A673 (cell line): ENCODE data around the gene PLA2G4A. TPM values are rescaled to one million over a fixed set of nuclear protein-coding genes. Genes with fewer than 3 reads are reported as not detected.

Experiments
- BruUV-seq: library from RNA; stranded (reverse); fragments of 400-500 nt; replicated peaks from 2 replicates; lab custom pipeline; 2021; lab: Mats Ljungman, UMichigan
- CTCF ChIA-PET: fragments of 300-600 bp; sonication (Branson Sonifier 250); formaldehyde crosslinking; loops from one replicate; lab custom pipeline; 2022; ENCODE audit warnings: antibody characterized with exemption; lab: Charles Lee
- POLR2A ChIA-PET: fragments of 300-600 bp; sonication (Branson Sonifier 250); formaldehyde crosslinking; loops from one replicate; lab custom pipeline; 2022; ENCODE audit warnings: antibody characterized with exemption; ENCODE audit not compliant: low non-redundant PET; lab: Charles Lee
- DNase-seq: peaks from one replicate; pipeline ENCODE4 v3.0.0-alpha.2; 2015; ENCODE audit warnings: low spot score
- H3K27ac ChIP-seq: fragments of 200-600 bp; sonication (generic); 2 replicates; pipeline ENCODE4 v1.5.1; 2016; ENCODE audit warnings: mixed run types, low read depth, mild to moderate bottlenecking, mixed read lengths, antibody characterized with exemption, low read length; ENCODE audit not compliant: poor library complexity, severe bottlenecking
- H3K27me3 ChIP-seq: fragments of 200-600 bp; sonication (generic); replicated peaks from 2 replicates; pipeline ENCODE4 v1.6.1; 2017; ENCODE audit warnings: mixed run types, low read depth, mild to moderate bottlenecking, mixed read lengths, antibody characterized with exemption, low read length; ENCODE audit not compliant: insufficient read depth, poor library complexity
- H3K36me3 ChIP-seq: fragments of 200-600 bp; sonication (generic); 2 replicates; pipeline ENCODE4 v1.6.1; 2016; ENCODE audit warnings: mixed run types, mild to moderate bottlenecking, mixed read lengths, antibody characterized with exemption, low read length; ENCODE audit not compliant: insufficient read depth, poor library complexity, severe bottlenecking
- H3K4me1 ChIP-seq: fragments of 200-600 bp; sonication (generic); 2 replicates; pipeline ENCODE4 v1.6.1; 2017; ENCODE audit warnings: mixed run types, mild to moderate bottlenecking, mixed read lengths, antibody characterized with exemption, low read length; ENCODE audit not compliant: insufficient read depth, poor library complexity, severe bottlenecking
- H3K4me3 ChIP-seq: fragments of 200-600 bp; sonication (generic); 2 replicates; pipeline ENCODE4 v1.5.1; 2016; ENCODE audit warnings: low read depth, mixed run types, mild to moderate bottlenecking, mixed read lengths, low read length; ENCODE audit not compliant: poor library complexity, severe bottlenecking
- H3K9me3 ChIP-seq: fragments of 200-600 bp; sonication (generic); 2 replicates; pipeline ENCODE4 v1.6.1; 2016; ENCODE audit warnings: mixed run types, low read depth, mild to moderate bottlenecking, mixed read lengths, antibody characterized with exemption, low read length; ENCODE audit not compliant: poor library complexity, severe bottlenecking
- CTCF ChIP-seq: fragments of 300-800, 200-600 bp; sonication (generic); conservative IDR thresholded peaks from 2 replicates; pipeline ENCODE4 v1.5.1; 2017; ENCODE audit warnings: low read depth, mild to moderate bottlenecking, antibody characterized with exemption, low read length, moderate library complexity, mixed read lengths
- EZH2 ChIP-seq: fragments of 200-600 bp; sonication (generic); IDR thresholded peaks from 2 replicates; pipeline ENCODE4 v1.6.1; 2017; ENCODE audit warnings: borderline replicate concordance, low read depth, mild to moderate bottlenecking, mixed read lengths, antibody characterized with exemption, low read length; ENCODE audit not compliant: poor library complexity, severe bottlenecking
- intact Hi-C: fragments of 100-400 bp; cut with micrococcal nuclease; formaldehyde crosslinking; loops from one replicate; pipeline ENCODE4 v1.10.0; 2022; ENCODE audit not compliant: unreplicated experiment
- total RNA-seq: library from RNA; stranded (reverse); gene quantifications from 2 replicates; pipeline ENCODE4 v1.2.3, GENCODE V29; 2021

Gene PLA2G4A
- total RNA-seq, 1 experiment from 2014 or later, result 34.4 TPM

GRCh38 chr1:186834399-186834958, 5.7 kb downstream of the PLA2G4A start:
- POLR2A ChIA-PET, result no interaction called here
- CTCF ChIA-PET, result no interaction called here

DNA sequence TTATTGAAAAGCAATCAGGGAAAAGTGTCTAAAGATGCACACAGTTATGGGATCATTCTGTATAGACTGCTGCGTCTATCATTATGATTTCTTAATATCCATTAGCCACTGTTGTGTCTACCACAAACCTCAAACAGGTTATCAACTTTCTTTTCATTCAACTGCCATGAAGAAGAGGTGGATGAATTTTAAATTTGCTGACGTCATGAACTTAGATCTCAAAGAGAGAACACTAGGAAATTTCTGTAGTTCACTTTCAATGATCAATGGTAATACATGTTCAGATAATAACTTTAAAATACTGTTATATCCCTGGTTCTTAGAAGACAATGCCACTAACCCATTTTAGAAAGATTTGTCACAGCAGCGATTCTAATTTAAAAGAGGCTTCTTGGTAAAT, 6.7 kb downstream of the PLA2G4A start:
- no peaks in the 10 kb centered on the region for H3K27me3 ChIP-seq
- H3K4me1 ChIP-seq, result peaks cover 45% of the 10 kb centered on the region
- ChIA-PET CTCF (no interaction called here), POLR2A (no interaction called here)
- BruUV-seq, result no TSS peak
- H3K36me3 ChIP-seq, result no peaks in the 10 kb centered on the region
- TF ChIP-seq CTCF (no peak), EZH2 (no peak)
- no peak overlapping the region for H3K4me3 ChIP-seq
- no peak for DNase-seq
- intact Hi-C loops, result no loop called here
- H3K27ac ChIP-seq, result no peak overlapping the region
- H3K9me3 ChIP-seq, result no peaks in the 10 kb centered on the region

More at GRCh38 chr1:186834399-186834958, 5.7 kb downstream of the PLA2G4A start:
- Histone ChIP-seq H3K4me1 (peaks cover 35% of the 10 kb centered on the region), H3K9me3 (no peaks in the 10 kb centered on the region), H3K27ac (no peak overlapping the region), H3K27me3 (no peaks in the 10 kb centered on the region), H3K4me3 (no peak overlapping the region), H3K36me3 (no peaks in the 10 kb centered on the region)
- intact Hi-C loops, result no loop called here
- no peak for DNase-seq
- no TSS peak for BruUV-seq
- TF ChIP-seq CTCF, result no peak
- TF ChIP-seq EZH2, result no peak

DNA sequence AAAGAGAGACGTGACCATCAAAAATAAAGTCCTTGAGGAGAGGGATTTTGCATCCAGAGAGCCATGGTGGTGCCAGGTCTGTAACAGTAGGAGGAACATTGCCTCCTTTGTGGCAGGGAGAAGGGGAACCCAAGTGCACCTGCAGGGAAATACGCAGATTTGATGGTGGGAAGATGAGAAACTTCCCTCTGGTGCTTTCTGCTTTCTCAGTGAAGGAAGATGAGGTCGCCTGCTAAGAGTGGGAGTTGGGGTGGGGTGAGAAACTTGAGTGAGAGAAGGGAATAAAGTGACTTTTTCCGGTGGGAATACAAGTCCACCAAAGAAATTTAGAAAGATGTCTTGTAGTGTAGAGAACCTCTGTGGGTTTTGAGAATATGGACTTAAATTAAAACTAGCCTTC, 9.1 kb downstream of the PLA2G4A start:
- Histone ChIP-seq H3K9me3 (no peaks in the 10 kb centered on the region), H3K4me3 (no peak overlapping the region), H3K4me1 (peaks cover 62% of the 10 kb centered on the region), H3K27me3 (no peaks in the 10 kb centered on the region), H3K27ac (peak overlapping the region; percentile 47), H3K36me3 (no peaks in the 10 kb centered on the region)
- no peak for DNase-seq
- POLR2A ChIA-PET, result no interaction called here
- intact Hi-C loops, result no loop called here
- CTCF ChIA-PET, result no interaction called here
- no TSS peak for BruUV-seq
- TF ChIP-seq EZH2 (no peak), CTCF (no peak)
